NCI-H187 (cell line): ENCODE data around the gene CNTD1.

Experiments
- DNase-seq, 2 experiments: peaks; one replicate each; lab custom pipeline; 2025; lab: John Stamatoyannopoulos, UW

Gene CNTD1

DNA sequence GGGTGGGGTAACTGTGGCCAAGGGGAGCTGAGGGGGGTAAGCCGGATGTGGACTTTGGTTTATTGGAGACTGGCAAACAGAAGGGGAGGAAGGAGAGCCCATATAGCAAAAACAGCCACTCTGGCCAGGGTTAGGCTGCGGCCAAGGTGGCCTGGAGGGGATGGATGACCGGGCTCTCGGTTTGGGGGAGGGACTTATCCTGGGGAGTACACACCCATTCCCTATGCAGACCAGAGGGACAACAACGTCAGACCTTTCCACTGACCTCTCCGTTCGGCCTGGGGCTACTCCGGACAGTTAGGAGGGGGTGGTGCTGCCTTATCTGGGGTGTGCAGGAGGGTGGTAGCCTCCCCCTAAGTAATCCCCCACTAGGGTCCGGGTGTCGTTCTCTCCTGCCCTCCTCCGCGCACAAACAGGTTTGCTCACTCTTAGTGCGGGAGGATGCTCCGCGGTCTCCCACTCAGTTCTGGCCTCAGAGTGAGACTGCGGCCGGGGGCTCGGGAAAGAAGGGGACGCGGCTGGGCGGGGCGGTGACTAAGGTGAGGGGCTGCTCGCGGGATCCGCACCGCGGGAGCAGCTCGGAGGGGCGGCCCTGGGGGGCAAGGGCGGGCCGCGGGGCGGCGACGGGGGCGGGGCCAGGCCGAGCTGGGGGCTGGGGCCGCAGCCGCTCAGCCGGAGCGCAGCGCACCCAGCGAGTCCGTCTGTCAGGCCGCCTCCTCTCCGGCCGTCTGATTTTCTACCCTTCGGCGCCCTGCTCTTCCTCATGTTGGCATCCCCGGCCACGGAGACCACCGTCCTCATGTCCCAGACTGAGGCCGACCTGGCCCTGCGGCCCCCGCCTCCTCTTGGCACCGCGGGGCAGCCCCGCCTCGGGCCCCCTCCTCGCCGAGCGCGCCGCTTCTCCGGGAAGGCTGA lies 18.5 kb upstream of the CNTD1 start, which contains the start of gene WNK4:
TSS of gene WNK4 (plus strand) at position 675 of the 915 bp plus-strand sequence. CDS start at position 764, 89 bp downstream.
- DNase-seq = no peak

DNA sequence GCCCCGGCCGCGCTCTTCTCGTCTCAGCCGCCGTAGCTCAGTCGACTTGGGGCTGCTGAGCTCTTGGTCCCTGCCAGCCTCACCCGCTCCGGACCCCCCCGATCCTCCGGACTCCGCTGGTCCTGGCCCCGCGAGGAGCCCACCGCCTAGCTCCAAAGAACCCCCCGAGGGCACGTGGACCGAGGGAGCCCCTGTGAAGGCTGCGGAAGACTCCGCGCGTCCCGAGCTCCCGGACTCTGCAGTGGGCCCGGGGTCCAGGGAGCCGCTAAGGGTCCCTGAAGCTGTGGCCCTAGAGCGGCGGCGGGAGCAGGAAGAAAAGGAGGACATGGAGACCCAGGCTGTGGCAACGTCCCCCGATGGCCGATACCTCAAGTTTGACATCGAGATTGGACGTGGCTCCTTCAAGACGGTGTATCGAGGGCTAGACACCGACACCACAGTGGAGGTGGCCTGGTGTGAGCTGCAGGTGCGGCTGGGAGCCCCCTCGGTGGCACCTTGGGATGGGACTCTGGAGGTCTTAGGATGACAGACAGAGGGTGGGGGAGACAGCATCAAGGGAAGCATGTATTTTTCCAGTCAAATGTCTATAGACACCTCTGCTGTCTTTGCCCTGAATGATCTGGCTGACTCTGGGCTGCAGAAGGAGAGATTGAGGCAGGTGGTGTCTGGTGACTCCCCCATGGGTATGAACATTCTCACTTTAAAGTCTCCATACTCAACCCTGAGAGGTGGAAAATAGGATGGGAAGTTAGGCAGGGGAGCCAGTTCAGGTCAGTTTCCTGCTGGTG lies 17.6 kb upstream of the CNTD1 start:
- no peak for DNase-seq

DNA sequence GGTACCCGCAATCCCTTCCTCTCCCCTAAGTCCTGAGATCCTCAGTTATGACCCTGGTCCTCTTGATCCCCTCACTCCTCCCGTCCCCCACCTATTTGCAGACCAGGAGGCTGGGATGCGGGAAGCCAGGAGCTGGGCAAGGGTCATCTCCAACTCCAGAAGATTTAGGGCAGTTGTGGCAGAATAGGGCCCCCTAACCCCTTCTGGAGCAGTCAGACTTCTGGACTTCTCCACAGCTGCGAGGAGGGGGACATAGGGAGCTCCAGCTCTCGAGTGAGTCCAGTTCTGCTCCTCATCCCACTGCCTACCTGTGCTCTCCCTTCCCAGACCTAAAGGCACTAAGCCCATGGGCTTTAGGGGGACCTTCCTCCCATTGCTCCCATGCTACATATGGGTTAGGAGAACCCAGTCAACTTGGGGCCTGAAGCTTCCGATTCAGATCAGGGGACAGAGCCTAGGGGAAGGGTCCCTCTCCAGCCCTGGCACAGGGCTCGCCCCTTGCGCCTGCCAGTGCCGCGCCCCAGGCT lies 17.0 kb upstream of the CNTD1 start:
- DNase-seq = no peak

DNA sequence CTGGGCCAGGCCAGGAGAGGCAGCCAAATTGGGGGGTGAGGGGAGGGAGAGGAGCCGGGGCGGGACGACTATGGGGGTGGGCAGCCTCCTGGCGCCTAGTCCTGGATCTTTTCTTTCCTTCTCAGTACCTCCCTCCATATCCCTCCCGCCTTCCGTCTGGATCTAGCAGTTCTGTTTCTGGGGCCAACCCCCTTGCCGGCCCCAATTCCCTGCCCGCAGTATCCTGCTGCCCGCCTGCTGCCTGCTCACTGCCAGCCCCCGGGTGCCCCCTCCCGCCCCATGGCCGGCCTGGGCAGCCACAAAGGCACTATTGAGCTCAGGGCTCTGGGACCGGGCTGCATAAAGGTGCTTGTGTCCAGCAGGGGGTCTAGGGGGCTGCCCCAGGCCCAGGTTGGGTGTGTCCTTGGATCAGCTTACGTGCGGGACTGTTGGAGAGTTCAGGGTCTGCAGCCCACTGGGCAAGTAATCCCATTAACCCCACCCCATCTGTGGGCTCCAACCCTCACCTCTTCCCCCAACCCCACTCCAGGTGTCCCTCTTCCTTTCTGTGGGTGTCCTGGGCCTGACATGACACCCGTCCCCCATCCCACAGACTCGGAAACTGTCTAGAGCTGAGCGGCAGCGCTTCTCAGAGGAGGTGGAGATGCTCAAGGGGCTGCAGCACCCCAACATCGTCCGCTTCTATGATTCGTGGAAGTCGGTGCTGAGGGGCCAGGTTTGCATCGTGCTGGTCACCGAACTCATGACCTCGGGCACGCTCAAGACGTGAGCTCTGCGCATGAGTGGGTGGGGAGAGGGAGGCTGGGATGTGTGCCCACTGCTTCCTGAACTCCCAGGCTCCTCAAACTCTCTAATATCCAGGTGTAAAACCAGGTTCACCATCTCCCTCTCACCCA lies 16.2 kb upstream of the CNTD1 start:
- DNase-seq = no peak

DNA sequence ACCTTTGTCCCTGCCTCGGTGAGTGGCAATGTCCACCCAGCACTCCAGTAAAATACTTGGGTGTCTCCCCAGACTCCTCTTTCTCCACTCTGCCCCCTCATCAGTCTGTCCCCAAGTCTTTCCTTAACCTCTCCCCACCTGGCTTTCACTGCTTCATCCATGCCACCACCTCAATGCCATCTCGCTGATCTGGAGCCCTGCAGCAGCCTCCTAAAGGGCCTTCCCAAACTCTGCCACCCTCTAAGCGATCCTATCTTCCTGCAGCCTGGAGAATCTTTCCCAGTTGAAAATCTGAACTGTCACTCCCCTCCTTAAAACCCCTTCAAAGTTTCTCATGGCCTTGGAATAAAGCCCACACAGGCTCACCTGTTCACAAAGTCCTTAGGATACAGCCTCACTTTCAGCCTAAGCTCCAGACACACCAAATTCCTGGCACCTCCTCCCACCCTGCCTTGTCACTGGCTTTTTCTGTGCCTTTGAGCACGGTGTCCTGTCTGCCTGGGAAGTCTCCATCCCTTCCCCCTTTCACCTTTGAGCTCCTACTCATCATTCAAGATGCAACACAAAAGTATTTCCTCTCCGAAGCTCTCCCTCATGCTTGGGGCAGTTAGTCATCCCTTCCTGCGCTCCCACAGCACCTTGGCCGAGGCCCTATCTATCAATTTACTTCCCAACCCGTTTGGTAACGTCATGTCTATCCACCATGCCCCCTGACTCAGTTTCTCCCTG lies 15.4 kb upstream of the CNTD1 start:
- DNase-seq = no peak

DNA sequence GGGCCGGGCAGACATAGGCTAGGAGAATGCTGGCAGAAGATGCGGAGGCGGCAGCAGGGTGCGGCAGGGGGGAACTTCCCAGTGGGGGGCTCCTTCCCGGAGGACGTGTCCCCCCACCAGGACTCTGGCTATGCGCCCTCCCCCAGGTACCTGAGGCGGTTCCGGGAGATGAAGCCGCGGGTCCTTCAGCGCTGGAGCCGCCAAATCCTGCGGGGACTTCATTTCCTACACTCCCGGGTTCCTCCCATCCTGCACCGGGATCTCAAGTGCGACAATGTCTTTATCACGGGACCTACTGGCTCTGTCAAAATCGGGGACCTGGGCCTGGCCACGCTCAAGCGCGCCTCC lies 14.9 kb upstream of the CNTD1 start:
- no peak for DNase-seq

DNA sequence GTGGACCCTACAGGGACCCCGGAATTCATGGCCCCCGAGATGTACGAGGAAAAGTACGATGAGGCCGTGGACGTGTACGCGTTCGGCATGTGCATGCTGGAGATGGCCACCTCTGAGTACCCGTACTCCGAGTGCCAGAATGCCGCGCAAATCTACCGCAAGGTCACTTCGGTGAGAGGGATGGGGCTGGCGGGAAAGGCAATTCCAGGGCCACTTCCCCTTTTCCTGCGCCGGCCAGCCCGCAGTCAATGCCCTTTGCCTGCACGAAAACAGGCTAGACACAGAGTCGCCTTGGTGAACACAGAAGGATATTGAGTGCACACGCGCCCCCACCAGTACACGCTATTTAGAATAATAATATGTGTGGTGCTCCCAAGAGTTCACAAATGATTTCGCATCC lies 14.3 kb upstream of the CNTD1 start:
- DNase-seq = no peak

DNA sequence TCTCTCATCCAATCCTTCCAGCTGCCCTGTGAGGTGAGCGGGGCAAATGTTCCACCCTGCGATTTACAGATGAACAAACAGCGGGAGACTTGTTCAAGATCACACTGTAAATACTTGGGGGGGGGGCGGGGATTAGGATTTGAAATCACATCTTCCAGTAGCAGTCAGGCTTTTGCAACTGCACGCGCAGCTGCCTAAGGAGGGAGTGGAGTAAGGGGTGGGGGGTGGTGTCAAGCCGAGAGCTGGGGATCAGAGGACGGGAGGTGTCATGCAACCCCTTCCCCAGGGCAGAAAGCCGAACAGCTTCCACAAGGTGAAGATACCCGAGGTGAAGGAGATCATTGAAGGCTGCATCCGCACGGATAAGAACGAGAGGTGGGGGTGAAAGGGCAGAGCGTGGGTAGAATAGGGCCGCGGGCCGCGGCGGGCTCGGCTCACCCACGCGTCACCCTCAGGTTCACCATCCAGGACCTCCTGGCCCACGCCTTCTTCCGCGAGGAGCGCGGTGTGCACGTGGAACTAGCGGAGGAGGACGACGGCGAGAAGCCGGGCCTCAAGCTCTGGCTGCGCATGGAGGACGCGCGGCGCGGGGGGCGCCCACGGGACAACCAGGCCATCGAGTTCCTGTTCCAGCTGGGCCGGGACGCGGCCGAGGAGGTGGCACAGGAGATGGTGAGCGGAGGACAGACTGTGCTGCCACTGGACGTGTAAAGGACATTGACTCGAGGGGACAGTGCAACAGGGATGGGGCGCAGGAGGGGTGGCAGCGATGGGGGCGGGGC lies 13.7 kb upstream of the CNTD1 start:
- DNase-seq = no peak

DNA sequence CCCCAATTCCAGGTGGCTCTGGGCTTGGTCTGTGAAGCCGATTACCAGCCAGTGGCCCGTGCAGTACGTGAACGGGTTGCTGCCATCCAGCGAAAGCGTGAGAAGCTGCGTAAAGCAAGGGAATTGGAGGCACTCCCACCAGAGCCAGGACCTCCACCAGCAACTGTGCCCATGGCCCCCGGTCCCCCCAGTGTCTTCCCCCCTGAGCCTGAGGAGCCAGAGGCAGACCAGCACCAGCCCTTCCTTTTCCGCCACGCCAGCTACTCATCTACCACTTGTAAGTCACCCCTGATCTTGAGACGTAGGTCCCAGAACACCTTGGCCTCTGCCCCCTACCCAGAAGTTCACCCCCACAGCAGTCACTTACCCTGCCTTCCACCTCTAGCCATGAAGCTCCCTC lies 11.4 kb upstream of the CNTD1 start:
- no peak for DNase-seq

DNA sequence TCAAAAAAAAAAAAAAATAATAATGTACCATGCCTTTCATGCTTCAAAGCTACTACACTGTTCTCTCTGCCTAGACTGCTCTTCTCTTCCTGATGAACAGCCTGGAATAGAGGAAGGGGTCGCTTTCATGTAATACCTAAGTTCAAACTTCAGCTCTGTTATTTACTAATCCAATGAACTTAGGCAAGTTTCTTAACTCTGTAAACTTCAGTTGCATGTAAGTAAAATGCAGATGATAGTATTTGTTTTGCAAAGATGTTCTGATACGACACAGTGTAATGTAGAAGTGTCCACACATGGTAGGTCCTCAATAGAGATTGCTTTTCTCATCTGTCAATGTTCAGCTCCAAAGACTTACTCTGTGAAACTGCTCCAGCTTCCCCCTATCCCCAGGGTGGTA lies 6.7 kb upstream of the CNTD1 start:
- DNase-seq = no peak

DNA sequence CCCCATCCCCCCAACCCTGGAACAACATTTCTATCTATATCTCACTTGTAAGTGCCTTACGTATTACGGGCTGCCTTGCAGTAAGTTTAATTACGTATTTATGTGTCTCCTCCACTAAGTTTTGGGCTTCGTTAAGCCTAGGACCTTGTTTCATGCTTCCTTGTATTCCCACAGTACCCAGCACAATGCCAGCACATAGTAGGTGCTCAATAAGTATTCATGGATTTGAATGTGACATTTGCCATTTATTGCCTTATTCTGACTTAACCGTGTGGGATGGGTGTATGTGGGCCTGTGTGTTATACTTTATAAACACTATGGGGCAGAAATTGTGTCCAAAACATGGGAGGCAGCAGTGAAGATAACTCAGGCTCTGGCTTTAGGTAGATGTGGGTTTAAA lies 6.1 kb upstream of the CNTD1 start:
- DNase-seq = no peak

DNA sequence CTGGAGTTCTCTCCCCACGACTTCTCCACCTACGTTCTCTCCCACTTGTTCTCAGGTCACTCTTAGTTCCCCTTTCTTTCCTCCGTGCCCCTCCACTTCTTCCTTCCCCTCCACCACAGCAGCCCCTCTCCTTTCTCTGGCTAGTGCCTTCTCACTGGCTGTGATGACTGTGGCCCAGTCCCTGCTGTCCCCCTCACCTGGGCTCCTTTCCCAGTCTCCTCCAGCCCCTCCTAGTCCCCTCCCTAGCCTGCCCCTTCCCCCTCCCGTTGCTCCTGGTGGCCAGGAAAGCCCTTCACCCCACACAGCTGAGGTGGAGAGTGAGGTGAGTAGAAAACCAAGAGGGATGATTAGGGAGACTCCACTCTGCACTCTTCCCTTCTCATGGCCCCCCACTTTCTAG lies 3.6 kb upstream of the CNTD1 start:
- no peak for DNase-seq

DNA sequence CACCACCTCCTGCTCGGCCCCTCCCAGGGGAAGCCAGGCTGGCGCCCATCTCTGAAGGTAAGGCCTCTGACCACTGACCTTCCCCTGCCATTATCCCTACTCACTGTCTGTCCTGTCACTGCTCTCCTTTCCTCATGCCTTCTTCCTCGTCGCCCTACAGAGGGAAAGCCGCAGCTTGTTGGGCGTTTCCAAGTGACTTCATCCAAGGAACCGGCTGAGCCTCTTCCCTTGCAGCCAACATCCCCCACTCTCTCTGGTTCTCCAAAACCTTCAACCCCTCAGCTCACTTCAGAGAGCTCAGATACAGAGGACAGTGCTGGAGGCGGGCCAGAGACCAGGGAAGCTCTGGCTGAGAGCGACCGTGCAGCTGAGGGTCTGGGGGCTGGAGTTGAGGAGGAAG lies 3.2 kb upstream of the CNTD1 start:
- DNase-seq = no peak

DNA sequence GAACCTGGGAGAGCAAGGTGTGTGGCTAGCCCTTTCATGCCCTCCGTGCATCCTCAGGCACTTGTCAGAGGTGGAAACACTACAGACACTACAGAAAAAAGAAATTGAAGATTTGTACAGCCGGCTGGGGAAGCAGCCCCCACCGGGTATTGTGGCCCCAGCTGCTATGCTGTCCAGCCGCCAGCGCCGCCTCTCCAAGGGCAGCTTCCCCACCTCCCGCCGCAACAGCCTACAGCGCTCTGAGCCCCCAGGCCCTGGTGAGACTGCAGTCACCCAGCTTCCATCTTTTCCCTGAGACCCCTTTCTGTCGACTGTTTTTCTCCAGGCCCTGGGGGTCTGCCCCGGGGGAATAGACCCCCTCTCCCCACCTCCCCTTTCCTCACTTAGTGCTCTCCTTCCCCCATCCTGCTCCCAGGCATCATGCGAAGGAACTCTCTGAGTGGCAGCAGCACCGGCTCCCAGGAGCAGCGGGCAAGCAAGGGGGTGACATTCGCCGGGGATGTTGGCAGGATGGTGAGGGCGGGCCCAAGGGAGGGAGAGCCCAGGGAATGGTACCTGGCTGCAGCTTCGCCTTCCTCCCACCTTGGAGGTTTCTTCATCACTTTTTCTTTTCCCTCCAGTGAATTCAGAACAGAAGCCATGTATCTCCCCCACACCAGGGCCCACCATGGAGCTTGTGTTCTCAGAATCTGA lies 2.4 kb upstream of the CNTD1 start:
- DNase-seq = no peak

DNA sequence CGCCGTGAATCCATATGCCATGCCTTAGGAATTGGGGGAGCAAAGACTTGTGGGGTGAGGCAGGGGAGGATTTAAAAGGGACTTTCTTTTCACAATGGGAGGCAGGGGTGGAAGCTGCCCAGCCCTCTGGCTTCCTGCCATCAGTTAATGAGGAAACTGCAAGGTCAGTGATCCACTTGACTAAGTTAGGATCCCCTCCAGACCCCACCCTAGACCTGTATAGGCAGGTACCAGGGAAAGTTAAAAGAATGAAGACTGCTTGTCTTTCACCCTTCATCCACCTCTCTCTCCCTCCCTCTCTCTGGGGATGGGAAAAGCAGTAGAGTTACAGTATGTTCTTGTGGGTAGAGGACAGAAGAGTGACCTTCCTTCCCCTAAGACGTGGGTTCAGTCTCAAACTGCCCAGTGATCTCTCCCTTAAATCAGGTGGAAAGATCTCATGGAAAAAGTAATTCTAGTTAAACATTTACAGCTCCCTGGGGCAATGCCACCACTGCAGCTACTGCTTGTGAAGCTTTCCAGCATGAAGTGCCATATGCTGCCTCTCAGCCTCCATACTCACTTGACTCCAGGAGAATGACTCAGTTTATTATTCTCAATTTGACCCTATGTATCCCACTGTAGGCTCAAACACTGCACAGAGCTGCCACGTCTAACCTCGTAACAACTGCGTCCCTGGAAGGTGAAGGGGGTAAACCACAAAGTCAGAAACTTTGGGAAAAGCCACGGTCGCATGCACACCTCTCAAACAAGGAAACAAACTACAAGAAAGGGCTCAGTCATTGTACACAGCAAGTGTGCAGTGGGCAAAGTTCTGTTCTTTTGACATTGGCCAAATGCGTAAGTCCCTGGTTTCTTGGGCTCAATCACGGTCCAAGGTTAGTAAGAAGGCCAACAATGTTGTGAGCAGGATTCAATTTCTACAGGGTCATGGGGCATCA lies 1.3 kb upstream of the CNTD1 start:
- DNase-seq = no peak

DNA sequence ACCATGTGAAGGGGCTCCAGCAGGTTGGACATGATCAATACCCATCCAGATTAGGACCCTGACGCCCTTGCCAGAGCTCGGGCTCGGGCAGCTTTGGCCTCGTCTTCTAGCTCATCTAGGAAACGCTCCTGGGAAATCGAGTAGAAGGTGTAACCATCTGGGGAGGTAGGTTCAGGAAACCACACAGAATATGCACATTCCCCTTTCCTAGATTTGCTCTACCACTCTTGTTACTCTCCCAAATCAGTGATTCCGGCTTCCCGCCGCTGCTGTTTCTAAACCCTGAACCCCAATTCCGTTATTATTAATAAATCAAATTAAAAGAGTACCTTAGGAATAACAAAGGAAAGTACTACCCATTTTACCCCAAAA lies 664 bp upstream of the CNTD1 start:
- DNase-seq = no peak

DNA sequence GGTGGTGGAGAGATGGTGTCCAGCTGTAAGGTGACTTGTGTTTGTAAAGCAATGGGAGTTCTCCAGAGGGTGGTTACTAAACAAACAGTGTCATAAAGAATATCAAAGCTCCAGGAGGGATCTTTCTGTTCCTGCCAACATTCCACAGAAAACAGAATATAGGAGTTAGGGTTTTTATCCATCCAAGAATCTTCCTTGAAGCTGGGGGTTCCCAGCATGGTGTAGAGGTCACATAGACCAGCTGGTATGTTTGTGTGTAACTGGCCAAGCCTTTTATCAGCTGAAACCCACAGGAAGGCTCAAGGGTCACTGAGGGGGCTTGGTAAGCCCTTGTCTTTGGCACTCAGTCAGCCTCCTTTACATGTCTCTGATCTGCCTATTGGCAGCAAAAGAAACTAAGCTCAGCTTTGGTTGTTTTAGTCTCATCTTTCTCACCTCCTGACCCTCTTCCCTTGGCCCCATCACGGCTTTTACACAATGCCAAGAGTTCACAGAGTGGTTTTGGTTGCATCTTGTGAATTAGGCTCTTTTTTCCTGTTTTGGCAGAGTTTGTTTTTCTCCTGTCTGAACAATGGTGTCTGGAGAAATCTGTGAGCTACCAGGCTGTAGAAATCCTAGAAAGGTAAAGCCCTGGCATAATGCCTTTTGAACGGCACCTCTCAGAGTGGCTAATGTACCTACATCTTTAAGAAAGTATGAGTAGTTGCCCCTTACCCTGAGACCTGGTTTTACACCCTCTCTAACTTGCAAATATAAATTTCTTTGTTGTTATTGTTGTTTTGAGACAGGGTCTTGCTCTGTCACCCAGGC lies 4.6 kb downstream of the CNTD1 start:
- DNase-seq = no peak

DNA sequence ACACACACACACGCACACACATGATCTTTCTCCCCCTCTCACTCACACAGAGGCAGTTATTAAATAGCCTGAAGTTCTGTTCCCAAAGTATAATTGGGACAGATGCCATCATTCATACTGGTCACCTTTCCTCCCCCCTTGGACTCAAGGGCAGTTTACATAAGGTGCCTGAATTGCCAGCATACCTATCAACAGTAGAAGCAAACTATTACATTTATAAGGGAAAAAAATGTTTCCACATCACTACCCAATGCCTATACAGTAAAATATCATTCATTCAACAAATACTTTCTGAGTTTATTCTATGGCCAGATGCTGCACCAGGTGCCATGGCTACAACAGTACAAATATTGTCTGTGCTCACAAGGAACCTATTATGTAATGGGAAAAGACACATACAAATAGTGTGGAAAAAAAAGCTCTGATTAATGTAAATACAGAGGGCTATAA lies 6.3 kb downstream of the CNTD1 start:
- no peak for DNase-seq
